HCT116 (cell line): ENCODE measurements around the gene PC.

ENCODE experiments used
- POLR2A ChIP-seq: IDR thresholded peaks from 2 replicates; pipeline ENCODE4 v1.7.0; 2011; ENCODE audit warnings: borderline replicate concordance; ENCODE audit not compliant: insufficient read depth, insufficient read length; ENCODE audit errors: extremely low read depth
- RAD21 ChIP-seq: IDR thresholded peaks from 2 replicates; pipeline ENCODE4 v1.6.1; 2012; ENCODE audit warnings: low read depth, mild to moderate bottlenecking
- SP1 ChIP-seq: IDR thresholded peaks from 2 replicates; pipeline ENCODE4 v1.6.1; 2012; ENCODE audit warnings: low read depth
- TCF7L2 ChIP-seq: IDR thresholded peaks from 2 replicates; pipeline ENCODE4 v1.7.0; 2011; ENCODE audit warnings: borderline replicate concordance, inconsistent platforms; ENCODE audit not compliant: insufficient read depth, insufficient read length; ENCODE audit errors: extremely low read depth

GRCh38 chr11:67007126-67007525, 48.9 kb upstream of the PC start:
- no peak for TF ChIP-seq TCF7L2
- no peak for TF ChIP-seq RAD21
- TF ChIP-seq POLR2A: no peak
- TF ChIP-seq SP1: no peak
